Inflammatory macrophage (primary cell): ENCODE measurements around the gene BARHL2.

Source experiments
- DNase-seq, 2 donors: peaks; one replicate each; pipeline ENCODE4 v3.0.0-alpha.2; 2020 to 2022

BARHL2 gene

DNA sequence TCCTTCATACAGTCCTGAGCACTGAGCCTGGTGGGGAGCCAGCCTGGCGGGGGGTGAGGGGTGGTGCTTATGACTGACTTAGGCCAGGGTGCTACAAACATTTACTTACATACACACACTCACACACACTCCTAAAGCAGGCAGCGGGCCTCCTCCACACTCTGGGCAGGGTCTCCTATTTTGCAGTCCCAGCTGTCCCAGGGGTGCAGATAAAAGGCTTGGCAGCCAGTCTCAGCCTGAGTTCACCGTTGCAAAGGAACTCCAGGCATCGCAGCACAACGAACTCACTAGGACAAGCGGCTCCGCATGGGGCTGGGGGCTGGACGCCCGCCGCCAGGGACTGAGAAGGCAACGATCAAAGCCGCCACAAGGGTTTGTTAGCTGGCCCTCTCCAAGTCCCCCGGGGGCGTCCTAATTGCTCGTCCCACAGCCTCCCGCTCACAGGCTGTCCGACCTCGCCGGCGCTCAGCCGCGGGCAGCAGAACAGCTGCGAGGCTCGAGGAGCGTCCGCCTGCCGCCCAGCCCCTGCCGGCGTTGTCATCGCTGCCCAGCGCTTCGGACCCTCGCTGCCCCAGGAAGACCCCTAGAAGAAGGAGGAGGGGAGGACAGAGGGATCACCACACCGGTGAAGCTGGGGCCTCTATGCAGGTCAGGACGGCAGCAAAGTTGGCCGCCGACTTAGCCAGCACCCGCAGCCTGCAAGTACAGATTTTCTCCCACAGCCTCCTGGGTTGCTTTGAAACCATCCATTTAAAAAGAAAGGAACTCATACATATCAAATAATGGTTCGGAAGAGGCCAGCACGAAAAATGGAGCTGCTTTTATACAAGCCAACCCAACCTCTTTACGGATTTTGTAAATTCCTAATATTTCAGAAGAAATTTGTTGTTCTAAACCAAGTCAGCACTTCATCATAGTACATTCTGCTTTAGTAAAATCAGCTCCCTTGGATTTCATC, 6.2 kb downstream of the BARHL2 start:
- no peak for DNase-seq

DNA sequence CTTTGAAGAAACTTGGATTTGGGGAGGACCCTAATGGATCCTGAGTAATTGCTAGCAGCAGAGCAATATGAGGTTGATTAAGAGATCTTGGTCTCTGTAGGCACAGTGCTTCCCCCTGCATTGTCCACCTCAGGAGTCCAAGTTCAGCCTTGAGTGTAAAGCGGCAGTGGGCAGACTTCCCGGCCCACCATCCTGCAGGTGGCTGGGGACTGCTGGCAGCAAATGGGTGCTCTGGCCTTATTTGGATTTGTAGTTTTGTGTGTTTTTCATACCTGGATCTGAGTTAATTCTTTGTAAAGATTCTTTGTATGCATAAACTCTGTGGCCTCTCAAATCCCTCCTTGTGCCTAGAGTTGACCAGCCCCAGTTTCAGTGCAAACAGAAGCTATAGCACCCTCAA, 7.6 kb downstream of the BARHL2 start:
- no peak for DNase-seq

DNA sequence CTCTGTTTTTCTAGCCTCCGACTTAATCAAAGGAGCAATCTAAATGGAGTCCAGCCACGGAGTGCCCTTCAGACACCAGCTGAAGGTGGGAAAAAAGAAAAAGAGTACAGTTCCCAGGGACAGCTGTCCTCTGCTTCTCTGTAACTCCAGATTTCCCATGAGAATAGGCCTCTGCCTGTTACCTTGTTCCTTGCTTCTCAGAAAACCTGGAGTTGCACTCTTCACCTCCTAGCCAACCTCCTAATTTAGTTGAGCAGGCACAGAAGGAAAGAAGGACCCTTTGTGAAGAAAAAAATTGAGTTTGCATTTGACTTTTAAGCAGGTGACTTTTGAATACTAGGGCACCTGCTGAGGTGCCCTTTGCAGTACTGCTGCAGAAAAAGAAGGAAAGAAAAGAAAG, 8.3 kb downstream of the BARHL2 start:
- no peak for DNase-seq

DNA sequence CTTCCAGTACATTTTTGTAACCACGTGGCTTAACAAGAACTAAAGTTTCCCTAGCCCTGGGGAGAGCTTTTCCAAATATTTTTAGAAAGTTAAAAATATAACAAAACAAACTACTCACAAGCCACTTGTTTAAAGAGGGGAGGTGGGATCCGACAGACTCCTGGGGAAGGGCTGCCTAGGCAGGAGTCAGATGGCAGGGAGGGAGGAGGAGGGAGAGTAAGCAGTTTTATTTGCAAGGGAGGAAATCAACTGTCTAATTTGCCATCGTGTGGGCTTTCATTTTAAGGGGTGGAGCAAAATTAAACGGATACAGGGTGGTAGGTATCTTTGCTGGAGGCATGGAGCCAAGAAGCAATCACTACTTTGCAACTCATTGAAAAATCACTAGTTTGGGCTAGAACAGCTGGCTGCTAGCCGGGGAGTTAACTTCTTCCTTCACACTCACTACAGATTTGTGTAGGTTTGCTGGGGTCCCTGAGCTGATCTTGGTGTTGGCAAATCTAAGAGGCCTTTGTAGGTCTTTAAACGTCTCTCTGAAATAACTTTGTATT, 8.8 kb downstream of the BARHL2 start:
- DNase-seq: no peak

- DNase-seq: no peak
Measured at GRCh38 chr1:90707363-90707710, 9.8 kb downstream of the BARHL2 start.

- peak in 1 of 2 donors; percentile 27 for DNase-seq
Measured at GRCh38 chr1:90706437-90707362, 10.4 kb downstream of the BARHL2 start.

GRCh38 chr1:90705956-90706355, 11.1 kb downstream of the BARHL2 start:
- DNase-seq: no peak

DNA sequence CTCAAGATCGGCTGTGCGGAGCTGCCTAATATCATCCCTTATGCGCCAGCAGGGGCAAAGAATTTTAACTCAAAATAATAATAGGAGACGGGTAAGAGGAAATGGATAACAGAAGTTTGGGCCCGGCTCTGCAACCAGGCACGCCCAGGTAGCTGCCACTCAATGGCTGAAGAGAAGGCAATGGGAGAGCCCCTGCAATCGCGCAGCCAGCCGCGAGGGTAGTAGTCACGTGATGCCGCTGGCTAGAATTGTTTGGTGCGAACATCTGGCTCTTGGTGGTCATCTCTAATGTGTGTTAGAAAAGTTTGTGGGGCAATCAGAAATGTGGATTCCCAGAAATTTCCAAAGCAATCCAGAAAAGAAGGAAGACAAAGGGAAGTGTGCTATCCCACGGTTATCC, 12.3 kb downstream of the BARHL2 start:
- DNase-seq: no peak

- DNase-seq: no peak
Measured at GRCh38 chr1:90694846-90695245, 22.3 kb downstream of the BARHL2 start.

- no peak for DNase-seq
Measured at GRCh38 chr1:90687747-90688146, 29.4 kb downstream of the BARHL2 start.

DNA sequence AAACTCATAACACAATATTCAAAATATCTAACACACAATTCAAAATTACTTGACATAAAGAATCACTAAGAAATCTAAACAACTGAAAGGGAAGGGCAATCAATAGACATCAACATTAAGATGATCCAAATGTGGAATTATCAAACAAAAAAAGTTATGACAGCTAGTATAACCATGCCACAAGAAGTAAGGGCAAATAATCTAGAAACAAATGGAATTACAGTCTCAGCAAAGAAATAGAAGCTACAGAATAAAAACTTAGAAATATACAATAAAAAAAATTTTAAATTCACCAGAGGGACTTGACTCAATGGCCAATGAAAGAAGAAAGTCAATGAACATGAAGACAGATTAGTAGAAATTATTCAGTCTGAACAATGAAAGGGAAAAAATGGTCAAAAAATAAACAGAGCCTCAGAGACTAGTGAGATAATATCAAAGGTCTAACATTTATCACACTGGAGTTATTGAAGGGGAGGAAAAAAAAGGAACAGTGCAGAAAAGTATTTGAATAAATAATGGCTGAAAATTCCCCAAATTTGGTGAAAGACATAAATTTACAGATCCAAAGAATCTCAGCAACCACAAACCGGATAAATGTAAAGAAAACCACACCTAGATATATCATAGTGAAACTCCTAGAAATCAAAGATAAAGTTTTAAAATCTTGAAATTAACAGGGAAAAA, 41.8 kb downstream of the BARHL2 start:
- DNase-seq: no peak

- DNase-seq: no peak
Measured at GRCh38 chr1:90671741-90672140, 45.4 kb downstream of the BARHL2 start.

DNA sequence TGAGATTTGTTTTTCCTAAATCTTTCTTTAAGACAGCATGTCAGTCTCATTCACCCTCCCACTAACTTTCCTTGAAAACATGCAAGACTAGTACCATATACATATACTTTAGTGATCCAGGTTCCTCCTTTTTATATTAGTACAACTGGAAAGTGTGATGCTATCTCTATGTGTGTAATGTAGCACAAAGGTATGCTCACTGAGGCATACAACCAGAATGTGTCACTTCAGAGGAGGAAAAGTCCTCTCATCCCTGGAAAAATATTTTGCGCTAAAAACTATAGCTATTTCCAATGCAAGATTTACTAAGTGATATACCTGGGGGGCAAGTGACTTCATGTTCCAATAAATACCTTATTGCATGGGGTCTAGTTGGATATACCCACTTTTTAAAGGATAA, 45.9 kb downstream of the BARHL2 start:
- no peak for DNase-seq
